ENCODE data around the gene NPC1L1. TPM values are rescaled to one million over a fixed set of nuclear protein-coding genes. Genes with fewer than 3 reads are reported as not detected.

Gene NPC1L1
- total and polyA plus RNA-seq, 2 donors from 2014 or later = 0.88 to 2.4 TPM

DNA sequence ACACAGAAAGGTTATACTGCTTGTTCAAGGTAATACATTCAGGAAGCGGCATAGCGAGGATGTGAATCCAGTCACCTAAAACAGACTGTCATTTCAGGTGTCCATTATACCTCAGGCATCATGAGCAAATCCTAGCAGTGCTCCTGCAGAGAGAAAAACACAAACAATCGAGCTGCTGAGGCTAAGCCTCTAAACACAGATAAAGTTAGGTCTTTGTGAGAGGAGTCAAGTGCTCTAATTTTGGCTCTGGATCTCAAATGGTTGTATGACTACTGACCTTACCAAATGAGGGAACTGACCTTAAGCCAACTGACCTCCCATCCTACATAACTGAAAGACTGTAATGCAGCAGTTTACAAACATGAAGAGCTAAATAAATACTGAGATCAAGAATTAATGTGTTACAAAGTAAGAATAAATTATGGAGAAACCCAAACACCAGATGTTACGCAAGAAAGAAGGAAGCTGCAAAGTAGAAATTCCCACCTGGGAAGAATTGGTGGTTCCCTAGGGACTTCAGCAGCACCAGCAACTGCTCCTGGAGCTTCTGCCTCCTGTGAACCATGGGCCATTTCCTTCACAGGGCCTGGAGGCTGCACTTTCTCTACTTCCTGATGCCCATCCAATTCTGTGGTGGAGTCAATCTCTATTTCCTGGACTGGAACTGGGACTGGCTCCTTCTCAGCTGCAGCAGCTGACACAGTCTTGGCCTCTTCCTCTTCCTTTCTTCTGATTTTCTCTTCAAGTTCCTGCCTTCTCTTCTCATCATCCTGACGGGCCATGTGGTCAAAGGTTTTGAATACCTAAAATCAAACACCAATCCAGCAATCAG is 56.4 kb downstream of the NPC1L1 start:
- H3K9ac ChIP-seq (ENCODE audit: low read length in 3 of 3) = no peak overlapping the region
- TF ChIP-seq, protein P1, sequence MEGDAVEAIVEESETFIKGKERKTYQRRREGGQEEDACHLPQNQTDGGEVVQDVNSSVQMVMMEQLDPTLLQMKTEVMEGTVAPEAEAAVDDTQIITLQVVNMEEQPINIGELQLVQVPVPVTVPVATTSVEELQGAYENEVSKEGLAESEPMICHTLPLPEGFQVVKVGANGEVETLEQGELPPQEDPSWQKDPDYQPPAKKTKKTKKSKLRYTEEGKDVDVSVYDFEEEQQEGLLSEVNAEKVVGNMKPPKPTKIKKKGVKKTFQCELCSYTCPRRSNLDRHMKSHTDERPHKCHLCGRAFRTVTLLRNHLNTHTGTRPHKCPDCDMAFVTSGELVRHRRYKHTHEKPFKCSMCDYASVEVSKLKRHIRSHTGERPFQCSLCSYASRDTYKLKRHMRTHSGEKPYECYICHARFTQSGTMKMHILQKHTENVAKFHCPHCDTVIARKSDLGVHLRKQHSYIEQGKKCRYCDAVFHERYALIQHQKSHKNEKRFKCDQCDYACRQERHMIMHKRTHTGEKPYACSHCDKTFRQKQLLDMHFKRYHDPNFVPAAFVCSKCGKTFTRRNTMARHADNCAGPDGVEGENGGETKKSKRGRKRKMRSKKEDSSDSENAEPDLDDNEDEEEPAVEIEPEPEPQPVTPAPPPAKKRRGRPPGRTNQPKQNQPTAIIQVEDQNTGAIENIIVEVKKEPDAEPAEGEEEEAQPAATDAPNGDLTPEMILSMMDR (IDR thresholded peaks at IDR 0.05; ENCODE audit: borderline replicate concordance, extremely low read depth, insufficient read depth) = no peak
- H3K4me1 ChIP-seq (ENCODE audit: control insufficient read depth in 2 of 3, insufficient read depth in 2 of 3, low read depth in 1 of 3, low read length in 3 of 3) = peaks cover 3 to 28% (median 15%) of the 10 kb centered on the region in 3 donors
- no peak for DNase-seq
- H3K36me3 ChIP-seq (ENCODE audit: control insufficient read depth in 2 of 3, insufficient read depth in 3 of 3, low read length in 3 of 3) = peaks cover 16 to 41% (median 22%) of the 10 kb centered on the region in 3 donors
- intact Hi-C loops (cut with DNase I) = no loop called here
- H3K9me3 ChIP-seq (ENCODE audit: control insufficient read depth in 2 of 3, insufficient read depth in 1 of 3, low read length in 3 of 3) = peaks cover 0 to 3% (median 0%) of the 10 kb centered on the region in 3 donors
- FAIRE-seq = no peak
- H3K27ac ChIP-seq (ENCODE audit: low read depth in 2 of 2, low read length in 2 of 2) = no peak overlapping the region
- H3K27me3 ChIP-seq (ENCODE audit: control insufficient read depth, insufficient read depth, low read length) = no peaks in the 10 kb centered on the region
- no peak overlapping the region for H3K4me3 ChIP-seq (ENCODE audit: low read length in 3 of 3)

DNA sequence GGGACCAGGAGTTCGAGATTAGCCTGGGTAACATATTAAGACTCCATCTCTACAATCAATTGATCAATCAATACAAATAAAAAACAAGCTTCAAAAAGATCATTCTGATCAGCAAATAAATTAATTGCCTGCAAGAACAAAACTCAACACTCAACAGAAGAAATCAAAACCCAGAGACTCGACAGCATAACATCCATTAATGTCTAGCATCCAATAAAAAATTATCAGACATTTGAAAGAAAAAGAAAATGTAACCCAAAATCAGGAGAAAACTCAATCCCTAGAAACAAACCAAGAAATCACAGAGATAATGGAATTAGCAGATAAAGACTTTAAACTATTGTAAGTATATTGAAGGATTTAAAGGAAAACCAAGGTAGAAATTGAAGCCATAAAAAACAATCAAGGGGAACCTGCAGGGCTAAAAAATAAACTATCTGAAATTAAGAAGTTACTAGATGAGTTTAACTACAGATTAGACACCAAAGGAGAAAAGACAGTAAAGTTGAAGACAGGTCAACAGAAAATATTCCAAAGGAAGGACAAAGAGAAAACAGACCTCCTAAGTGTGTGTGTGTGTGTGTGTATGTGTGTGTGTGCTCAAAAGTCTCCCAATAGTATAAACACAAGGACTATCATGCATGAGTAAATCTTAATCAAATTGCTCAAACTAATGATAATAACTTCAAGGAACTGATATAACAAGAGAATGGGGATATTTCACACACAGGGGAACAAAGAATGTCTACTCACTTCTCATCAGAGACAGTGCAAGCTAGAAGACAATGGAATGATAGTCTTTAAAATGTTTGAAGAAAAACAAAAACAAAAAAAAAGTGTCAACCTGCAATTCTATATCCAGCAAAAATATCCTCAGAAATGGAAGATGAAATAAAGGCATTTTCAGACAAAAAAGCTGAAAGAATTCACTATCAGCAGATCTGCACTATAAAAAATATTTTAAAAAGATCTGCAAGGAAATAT is 58.3 kb downstream of the NPC1L1 start:
- DNase-seq = no peak
- no peak for FAIRE-seq
- Histone ChIP-seq H3K9me3 (ENCODE audit: control insufficient read depth in 2 of 3, insufficient read depth in 1 of 3, low read length in 3 of 3) (peaks cover 0 to 3% (median 0%) of the 10 kb centered on the region in 3 donors), H3K4me3 (ENCODE audit: low read length in 3 of 3) (no peak overlapping the region), H3K27me3 (ENCODE audit: control insufficient read depth, insufficient read depth, low read length) (no peaks in the 10 kb centered on the region), H3K36me3 (ENCODE audit: control insufficient read depth in 2 of 3, insufficient read depth in 3 of 3, low read length in 3 of 3) (peaks cover 16 to 52% (median 25%) of the 10 kb centered on the region in 3 donors), H3K9ac (ENCODE audit: low read length in 3 of 3) (no peak overlapping the region), H3K27ac (ENCODE audit: low read depth in 2 of 2, low read length in 2 of 2) (no peak overlapping the region), H3K4me1 (ENCODE audit: control insufficient read depth in 2 of 3, insufficient read depth in 2 of 3, low read depth in 1 of 3, low read length in 3 of 3) (peaks cover 0 to 16% (median 7%) of the 10 kb centered on the region in 3 donors)
- TF ChIP-seq, protein P1 (IDR thresholded peaks at IDR 0.05; ENCODE audit: borderline replicate concordance, extremely low read depth, insufficient read depth) = no peak
- intact Hi-C loops (cut with DNase I) = no loop called here

DNA sequence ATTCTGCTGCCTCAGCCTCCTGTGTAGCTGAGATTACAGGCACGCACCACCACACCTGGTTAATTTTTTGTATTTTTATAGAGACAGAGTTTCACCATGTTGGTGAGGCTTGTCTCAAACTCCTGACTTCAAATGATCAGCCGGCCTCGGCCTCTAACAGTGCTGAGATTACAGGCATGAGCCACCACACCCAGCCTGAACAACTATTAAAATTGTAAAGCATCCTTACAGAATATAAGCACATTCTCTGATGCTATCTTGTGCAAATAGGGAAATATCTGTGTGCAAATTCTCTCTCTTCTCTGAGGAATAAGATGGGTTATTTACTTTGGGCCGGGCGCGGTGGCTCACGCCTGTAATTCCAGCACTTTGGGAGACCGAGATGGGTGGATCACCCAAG is 63.2 kb downstream of the NPC1L1 start:
- H3K27ac ChIP-seq (ENCODE audit: low read depth in 2 of 2, low read length in 2 of 2) = no peak overlapping the region
- peaks cover 5 to 44% (median 13%) of the 10 kb centered on the region in 3 donors for H3K36me3 ChIP-seq (ENCODE audit: control insufficient read depth in 2 of 3, insufficient read depth in 3 of 3, low read length in 3 of 3)
- H3K27me3 ChIP-seq (ENCODE audit: control insufficient read depth, insufficient read depth, low read length) = no peaks in the 10 kb centered on the region
- peaks cover 0 to 5% (median 2%) of the 10 kb centered on the region in 3 donors for H3K4me1 ChIP-seq (ENCODE audit: control insufficient read depth in 2 of 3, insufficient read depth in 2 of 3, low read depth in 1 of 3, low read length in 3 of 3)
- intact Hi-C loops (cut with DNase I) = loop anchor here (10.0 kb wide), 1 partner anchor 233 kb away; no protein-coding TSS in a partner anchor
- DNase-seq (no peak), FAIRE-seq (no peak)
- TF ChIP-seq, protein P1 (IDR thresholded peaks at IDR 0.05; ENCODE audit: borderline replicate concordance, extremely low read depth, insufficient read depth) = no peak
- H3K9me3 ChIP-seq (ENCODE audit: control insufficient read depth in 2 of 3, insufficient read depth in 1 of 3, low read length in 3 of 3) = peaks cover 0 to 2% (median 0%) of the 10 kb centered on the region in 3 donors
- no peak overlapping the region for H3K9ac ChIP-seq (ENCODE audit: low read length in 3 of 3)
- no peak overlapping the region for H3K4me3 ChIP-seq (ENCODE audit: low read length in 3 of 3)
